IPS-18c (cell line): Measurements from ENCODE around the gene EGLN1.

ENCODE experiments used
- H3K4me3 ChIP-seq: 2 replicates; pipeline ENCODE4 v1.7.0; 2013; ENCODE audit warnings: low read depth, mild to moderate bottlenecking, low read length, moderate library complexity; ENCODE audit not compliant: insufficient read depth
- H3K9me3 ChIP-seq: one replicate; pipeline ENCODE4 v1.6.1; 2013; ENCODE audit warnings: mild to moderate bottlenecking, low read length, moderate library complexity; ENCODE audit not compliant: control insufficient read depth, insufficient read depth

EGLN1 gene

DNA sequence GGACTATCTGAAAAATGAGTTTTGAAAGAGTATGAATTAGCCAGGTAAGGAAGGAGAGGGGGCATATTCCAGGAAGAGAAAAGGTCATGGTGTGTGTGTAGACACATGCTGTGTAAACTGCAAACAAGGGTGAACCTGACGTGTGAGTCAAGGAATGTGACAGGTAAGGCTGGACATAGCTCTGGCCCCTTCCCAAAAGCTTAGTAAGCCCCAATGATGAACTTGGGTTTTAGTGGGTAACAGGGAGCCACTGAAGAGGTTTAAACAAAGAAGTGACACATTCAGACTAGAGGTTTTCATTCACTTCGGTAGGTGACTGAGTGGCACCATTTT lies 36.7 kb downstream of the EGLN1 start:
- Histone ChIP-seq H3K9me3 (no peaks in the 10 kb centered on the region), H3K4me3 (no peak overlapping the region)

DNA sequence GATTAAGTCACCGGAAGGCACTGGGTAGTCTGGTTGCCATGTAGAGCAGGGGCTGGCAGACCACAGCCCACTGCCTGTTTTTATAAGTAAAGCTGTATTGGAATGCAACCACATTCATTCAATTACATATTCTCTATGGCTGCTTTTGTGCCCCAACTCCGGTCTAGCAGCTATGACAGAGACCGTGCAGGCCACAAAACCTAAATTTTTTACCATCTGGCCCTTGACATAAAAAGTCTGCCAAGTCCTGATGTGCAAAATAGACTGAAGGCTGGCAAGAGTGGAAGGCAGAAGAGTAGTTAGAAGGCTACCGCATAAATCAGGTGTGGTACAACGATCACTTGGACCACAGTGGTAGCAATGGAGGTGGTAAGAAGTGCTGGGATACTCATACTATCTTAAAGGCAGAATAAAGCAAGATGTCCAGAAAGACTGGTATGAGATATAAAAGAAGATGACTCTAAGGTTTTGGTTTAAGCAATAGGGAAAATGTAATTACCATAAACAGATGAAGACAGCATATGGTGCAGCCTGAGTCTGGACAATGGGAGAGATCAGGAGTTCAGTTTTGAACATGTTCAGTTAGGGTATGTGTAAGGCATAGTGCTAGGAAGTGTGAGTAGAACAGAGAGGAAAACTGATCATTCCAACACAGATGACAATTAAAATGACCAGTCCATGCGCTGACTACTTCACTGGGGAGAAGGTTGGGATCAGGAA lies 37.2 kb downstream of the EGLN1 start:
- H3K9me3 ChIP-seq: no peaks in the 10 kb centered on the region
- H3K4me3 ChIP-seq: no peak overlapping the region

DNA sequence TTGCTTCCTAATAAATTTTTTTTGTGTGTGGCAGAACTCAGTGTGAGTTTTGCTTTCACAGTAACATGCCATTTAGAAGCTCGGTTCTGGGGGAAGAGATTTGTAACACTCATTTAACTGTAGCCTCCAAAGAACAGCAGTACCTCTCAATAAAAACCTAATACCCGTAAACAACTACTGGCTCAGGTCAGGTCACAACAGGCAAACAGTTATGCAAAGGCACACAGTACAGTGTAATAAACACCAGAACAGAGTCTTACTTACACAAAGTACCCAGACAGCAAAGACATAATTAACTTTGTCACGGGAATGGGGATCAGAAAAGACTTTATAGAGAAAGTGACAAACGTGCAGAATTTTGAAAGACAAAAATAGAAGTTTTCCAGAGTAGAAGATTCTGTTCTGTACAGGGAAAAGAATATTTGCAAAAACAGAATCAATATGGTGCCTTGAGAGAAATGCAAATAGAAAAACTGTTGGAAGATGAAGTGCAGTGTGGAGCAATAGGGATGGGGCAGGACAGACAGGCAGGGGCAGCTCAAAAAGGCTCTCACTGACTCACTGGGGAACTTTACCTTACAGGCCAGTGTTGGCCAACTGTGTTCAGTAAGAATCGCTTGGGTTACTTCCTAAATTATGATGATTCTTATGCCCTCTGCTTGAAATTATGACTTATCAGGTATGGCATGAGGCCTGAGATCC lies 38.8 kb downstream of the EGLN1 start:
- Histone ChIP-seq H3K4me3 (no peak overlapping the region), H3K9me3 (no peaks in the 10 kb centered on the region)

DNA sequence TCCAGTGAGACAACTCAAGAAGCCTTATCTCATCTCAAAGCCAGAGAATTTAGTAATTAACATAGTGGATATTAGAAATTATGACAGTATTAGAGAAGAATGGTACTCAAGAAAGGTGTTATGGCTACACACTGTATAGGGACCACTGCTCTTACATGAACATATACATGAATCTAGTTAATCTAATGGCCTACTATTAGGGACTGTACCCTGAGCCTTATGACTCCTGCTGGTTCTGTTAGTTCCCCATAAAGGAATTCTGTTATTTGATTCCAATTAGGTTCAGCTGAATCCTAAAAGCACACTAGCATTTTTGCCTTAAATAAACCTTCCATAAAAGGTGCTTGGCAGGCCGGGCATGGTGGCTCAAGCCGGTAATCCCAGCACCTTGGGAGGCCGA lies 39.7 kb downstream of the EGLN1 start:
- no peak overlapping the region for H3K4me3 ChIP-seq
- no peaks in the 10 kb centered on the region for H3K9me3 ChIP-seq

DNA sequence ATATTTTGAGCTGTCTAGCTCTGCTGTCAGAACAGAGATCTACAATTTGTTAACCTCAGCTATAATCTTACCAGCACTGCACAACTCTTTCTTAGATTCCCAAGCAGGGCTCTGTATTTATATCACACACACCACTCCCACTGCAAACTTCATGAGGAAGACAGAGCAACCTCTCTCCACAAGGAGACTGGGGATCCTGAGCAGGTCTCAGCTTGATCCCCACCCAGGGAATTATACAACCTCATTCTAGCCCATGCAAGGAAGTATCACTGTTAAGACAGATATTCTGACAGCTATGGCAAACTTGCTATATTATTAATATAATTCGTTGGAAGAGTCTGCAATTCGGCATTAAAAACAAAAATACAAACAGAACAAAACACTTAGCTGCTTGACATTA lies 40.4 kb downstream of the EGLN1 start:
- Histone ChIP-seq H3K4me3 (no peak overlapping the region), H3K9me3 (no peaks in the 10 kb centered on the region)

DNA sequence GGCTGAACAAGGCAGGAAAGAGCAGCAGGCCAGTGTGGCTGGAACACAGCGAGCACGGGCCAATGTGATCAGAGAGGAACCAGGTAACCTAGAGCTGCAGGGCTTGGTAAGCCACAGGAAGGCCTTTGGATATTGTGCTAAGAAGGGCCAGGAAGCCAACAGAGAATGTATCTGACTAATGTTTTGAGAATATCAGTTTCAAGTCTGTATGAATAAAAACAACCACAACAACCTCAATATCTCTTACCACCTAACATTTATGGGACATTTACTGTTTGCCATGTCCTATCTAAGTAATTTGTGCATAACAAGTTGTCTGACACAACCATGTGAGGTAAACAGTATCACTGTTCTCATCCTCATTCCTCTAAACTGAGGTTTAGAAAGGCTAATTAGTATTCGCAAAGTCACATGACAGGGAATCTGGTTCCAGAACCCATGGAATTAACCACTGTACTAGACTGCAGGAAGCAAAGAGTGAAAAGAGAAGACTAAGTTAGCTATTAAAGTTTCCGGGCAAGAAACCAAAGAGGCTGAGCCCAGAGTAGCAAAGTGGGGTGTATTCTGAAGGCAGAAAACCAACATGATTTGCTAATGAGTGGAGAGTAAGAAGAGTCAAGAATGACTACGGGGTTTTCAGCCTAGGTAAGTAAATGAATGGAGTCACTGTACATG lies 45.1 kb downstream of the EGLN1 start:
- Histone ChIP-seq H3K4me3 (no peak overlapping the region), H3K9me3 (no peaks in the 10 kb centered on the region)

DNA sequence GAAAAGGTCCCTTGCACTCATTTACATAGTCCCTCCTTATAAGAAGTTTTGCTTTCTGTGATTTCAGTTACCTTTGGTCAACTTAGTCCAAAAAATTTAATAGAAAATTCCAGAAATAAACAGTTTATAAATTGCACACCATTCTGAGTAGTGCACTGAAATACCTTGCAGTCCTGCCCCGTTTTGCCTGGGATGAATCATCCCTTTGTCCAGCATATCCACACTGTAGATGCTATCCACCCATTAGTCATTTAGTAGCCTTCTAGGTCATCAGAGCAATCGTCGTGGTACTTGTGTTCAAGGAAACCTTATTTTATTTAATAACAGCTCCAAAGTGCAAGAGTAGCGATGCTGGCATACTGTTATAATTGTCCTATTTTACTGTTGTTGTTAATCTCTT lies 46.0 kb downstream of the EGLN1 start:
- Histone ChIP-seq H3K4me3 (no peak overlapping the region), H3K9me3 (peaks cover 2% of the 10 kb centered on the region)

DNA sequence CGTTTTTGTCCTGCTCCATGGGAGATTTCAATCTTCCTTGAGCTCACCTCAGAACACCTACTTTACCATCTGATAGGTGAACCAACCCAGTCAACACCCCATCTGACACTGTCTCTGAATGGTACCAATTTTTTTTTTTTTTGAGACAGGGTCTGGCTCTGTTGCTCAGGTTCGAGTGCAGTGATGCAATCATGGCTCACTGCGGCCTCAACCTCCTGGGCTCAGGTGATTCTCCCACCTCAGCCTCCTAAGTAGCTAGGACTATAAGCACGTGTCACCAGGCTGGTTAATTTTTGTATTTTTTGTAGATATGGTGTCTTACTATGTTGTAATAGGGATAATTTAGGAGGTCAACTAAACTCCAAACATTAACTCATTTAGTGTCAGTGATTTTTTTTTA lies 47.7 kb downstream of the EGLN1 start:
- Histone ChIP-seq H3K9me3 (peaks cover 2% of the 10 kb centered on the region), H3K4me3 (no peak overlapping the region)

DNA sequence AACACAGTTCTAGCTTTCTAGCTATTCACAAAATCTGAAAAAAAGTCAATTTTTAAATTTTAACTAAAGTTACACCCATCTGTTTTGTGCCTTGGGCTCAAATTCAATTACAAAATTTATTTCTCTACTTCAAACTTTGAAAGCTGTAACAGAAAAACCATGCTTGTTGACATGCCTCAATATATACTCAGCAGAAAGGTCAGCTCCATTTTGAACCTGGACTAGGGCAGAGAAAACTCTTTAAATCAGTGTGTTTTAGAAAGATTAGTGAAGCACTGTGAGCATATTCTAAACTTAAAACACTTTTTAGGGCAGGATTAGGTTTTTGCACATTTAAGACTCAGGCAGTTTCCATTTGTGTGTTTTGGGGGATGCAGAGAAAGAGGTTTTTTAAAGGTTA lies 49.6 kb downstream of the EGLN1 start:
- Histone ChIP-seq H3K9me3 (peaks cover 2% of the 10 kb centered on the region), H3K4me3 (no peak overlapping the region)

DNA sequence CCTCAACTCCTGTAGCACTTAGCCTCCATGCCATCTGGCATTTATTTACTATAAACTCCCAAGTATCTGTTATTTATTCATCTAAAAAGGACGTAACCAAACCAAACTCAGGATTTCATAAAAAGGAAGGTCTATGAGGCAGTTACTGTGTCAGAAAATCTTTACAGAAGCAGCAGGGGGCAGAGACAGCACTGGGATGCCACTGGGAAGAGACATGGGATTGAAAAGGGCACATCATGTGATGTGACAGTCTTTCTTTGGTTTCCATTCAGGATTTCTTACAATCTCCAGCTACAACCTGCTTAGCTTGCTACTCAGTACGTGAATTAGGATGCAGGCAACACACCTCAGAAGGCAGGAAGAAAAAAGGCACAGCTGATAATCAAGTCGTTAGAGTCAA lies 52.8 kb downstream of the EGLN1 start:
- Histone ChIP-seq H3K9me3 (peaks cover 2% of the 10 kb centered on the region), H3K4me3 (no peak overlapping the region)

DNA sequence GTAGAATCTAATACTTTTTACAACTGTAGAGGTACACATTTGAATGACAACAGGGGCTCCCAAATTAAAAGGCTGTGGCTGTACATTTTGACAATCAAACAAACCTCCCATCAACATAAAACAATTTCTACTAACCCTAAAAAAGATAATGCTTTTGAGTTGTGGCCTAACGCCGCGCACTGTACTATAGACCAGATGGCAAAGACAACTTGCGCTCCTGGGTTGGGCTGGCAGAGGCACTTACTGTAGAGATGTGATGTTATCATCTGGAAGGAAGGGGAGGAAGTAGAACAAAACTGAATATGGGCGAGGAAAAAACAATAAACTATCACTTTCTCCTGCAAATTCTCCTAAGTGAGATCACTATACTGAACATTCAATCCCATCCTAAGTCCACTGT lies 57.9 kb downstream of the EGLN1 start:
- H3K4me3 ChIP-seq: no peak overlapping the region
- no peaks in the 10 kb centered on the region for H3K9me3 ChIP-seq

DNA sequence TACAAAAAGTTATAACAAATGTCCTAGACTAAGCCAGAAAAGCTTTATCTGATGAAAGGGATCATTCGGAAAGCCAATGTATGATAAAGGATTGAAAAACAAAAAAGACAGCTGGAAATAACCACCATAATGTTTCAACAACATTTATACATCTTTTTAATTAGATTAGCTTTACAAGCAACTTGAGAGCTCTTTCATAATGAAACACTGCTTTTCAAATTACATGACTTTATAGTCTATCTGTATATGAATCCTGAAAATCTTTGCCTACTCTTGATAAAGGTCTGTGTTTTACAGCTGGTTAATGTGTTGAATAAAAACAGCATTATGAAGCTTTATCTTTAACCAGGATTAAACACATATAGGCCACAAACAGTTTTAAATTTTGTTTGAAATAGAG lies 58.5 kb downstream of the EGLN1 start:
- Histone ChIP-seq H3K9me3 (no peaks in the 10 kb centered on the region), H3K4me3 (no peak overlapping the region)

DNA sequence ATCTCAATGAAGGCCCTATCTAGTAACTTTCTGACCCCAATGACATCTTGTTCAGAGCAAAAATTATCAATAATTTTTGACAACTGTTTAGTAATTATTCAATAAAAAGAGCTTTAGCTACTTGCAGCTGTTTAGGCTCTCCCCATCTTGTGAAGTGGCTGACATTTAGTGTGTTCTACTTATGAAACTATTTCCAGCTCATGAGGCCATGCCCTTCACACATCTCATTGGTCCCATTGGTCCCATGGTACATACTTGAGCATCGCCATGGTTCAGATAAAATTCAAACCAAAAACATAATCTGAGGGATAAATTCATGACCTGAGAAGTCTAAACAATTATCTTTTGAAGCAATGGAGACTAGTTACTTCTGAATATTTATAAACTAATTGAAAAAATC lies 59.8 kb downstream of the EGLN1 start:
- H3K4me3 ChIP-seq: no peak overlapping the region

DNA sequence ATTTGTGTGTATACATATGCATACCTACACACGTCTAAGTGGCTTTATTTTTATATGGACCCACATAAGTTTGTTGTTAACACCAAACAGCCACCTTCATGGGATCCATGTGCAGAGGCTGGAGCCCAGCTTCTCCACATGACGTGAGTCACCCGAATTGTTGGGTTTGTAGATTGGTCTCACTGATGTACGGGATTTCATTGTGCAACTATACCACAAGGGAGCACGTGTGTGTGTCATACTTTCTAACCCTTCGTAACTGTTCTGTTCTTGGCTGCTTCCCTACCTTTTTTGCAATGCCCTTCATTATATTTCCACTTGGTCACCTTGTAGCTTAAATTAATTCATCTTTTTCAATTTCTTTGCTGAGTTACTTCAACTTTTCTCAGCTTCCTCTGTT lies 63.0 kb downstream of the EGLN1 start:
- H3K9me3 ChIP-seq: no peaks in the 10 kb centered on the region
- no peak overlapping the region for H3K4me3 ChIP-seq

More for the DNA sequence above, 59.8 kb downstream of the EGLN1 start:
- H3K9me3 ChIP-seq: no peaks in the 10 kb centered on the region

DNA sequence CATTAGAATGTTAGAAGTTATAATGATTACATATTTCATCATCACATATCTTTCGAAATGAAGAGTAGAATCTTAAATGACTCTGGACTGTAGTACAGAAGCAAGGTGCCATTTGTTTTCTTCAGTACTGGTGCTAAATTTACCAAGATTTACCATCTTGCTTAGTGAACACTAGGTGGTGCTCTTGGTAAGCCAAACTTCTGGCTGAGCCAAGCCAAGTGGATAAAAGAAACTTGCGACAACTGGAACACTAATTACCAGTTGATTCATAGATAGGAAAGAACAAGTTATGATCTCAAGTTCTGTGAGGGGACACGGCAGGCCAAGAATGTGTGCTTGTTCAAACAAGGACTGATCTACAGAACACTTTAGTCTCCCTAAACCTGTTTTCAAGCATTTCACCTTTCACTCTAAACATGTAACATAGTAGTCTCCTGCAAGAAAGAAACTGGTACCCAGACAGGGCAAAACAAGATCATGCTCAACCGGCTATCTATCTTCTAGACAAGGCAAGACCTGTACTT lies 64.2 kb downstream of the EGLN1 start:
- no peak overlapping the region for H3K4me3 ChIP-seq

DNA sequence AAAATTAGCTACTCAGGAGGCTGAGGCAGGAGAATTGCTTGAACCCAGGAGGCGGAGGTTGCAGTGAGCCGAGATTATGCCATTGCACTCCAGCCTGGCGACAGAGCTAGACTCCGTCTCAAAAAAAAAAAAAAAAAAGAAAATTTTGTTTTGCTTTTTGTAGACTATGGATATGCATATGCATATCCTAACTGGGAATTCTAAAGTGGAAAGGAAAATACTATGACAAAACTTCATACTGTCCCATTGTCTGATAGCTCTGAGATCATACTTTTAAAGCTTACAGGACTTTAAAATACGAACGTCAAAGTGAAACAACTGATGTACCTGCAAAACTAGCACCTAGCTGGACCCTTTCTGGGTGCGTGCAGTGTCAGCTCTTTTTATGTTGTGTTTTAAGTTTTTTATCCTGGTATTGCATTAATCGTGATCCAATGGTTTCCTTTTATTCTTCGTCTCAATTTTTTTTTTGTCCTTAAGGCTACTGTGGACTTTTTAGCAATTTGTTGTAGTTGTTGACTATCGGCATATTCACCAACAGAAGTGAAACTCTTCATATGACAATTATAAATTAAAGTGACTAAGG lies 64.8 kb downstream of the EGLN1 start:
- no peaks in the 10 kb centered on the region for H3K9me3 ChIP-seq
- no peak overlapping the region for H3K4me3 ChIP-seq

More for the DNA sequence above, 64.2 kb downstream of the EGLN1 start:
- no peaks in the 10 kb centered on the region for H3K9me3 ChIP-seq

DNA sequence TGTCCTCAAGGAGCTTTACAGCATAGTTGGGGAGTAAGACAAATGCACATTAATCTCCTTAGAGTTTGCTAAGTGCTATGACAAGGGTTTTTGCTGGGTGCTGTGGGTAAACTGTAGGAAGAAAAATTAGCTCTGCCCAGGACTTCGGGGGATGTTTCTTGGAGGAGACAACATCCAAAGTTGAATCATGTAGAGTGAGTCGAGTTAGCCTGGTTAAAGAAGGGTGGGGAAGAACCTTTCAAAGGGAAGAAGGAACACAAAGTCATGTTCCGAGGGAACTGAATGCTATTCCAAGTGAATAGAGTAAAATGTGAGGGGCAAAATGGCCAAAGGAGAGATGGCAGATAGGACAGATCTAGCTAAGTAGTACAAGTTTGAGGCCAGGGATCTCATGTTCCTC lies 66.9 kb downstream of the EGLN1 start:
- H3K4me3 ChIP-seq: no peak overlapping the region

More for the DNA sequence above, 66.9 kb downstream of the EGLN1 start:
- no peaks in the 10 kb centered on the region for H3K9me3 ChIP-seq
